ENCODE data around the gene ERF.

DNA sequence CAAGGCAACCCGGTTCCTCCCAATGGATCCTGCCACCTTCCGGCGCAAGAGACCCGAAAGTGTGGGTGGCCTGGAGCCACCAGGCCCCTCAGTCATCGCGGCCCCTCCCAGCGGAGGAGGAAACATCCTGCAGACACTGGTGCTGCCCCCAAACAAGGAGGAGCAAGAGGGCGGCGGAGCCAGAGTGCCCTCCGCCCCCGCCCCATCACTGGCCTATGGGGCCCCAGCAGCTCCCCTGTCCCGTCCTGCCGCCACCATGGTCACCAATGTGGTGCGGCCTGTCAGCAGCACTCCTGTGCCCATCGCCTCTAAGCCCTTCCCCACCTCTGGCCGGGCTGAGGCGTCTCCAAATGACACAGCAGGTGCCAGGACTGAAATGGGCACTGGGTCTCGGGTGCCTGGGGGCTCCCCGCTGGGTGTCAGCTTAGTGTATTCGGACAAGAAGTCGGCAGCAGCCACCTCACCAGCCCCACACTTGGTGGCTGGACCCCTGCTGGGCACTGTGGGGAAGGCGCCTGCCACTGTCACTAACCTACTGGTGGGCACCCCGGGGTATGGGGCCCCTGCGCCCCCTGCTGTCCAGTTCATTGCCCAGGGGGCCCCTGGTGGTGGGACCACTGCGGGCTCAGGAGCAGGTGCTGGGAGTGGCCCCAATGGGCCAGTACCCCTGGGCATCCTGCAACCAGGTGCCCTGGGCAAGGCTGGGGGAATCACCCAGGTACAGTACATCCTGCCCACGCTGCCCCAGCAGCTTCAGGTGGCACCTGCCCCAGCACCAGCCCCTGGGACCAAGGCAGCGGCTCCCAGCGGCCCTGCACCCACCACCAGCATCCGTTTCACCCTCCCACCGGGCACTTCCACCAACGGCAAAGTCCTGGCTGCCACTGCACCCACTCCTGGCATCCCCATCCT lies 35.9 kb upstream of the ERF start:
- TF ChIP-seq POLR2AphosphoS5 (IDR thresholded peaks at IDR 0.05; ENCODE audit: low read depth, low read length) (no peak), POLR2A (IDR thresholded peaks at IDR 0.05; ENCODE audit: low read depth, low read length) (no peak)
